ENCODE results near the gene IGLL5. TPM values are rescaled to one million over a fixed set of nuclear protein-coding genes. Genes with fewer than 3 reads are reported as not detected.

The IGLL5 gene
- total RNA-seq, 2 experiments from 2014 or later: not detected

- H3K27me3 Mint-ChIP-seq: peaks cover 2% of the 10 kb centered on the region
- no peak overlapping the region for H3K27ac Mint-ChIP-seq
- CTCF ChIA-PET: interaction anchor here (1.1 to 3.5 kb wide), 8 partner anchors 11 to 191 kb away, joined by 3 to 27 read pairs (median 4); no protein-coding TSS in a partner anchor
- H3K36me3 Mint-ChIP-seq: no peaks in the 10 kb centered on the region
- no peaks in the 10 kb centered on the region for H3K9me3 Mint-ChIP-seq (ENCODE audit: low read depth)
- ATAC-seq (no peak), DNase-seq (peak; percentile 37)
- no peak overlapping the region for H3K4me3 Mint-ChIP-seq
- H3K4me1 Mint-ChIP-seq: peaks cover 4% of the 10 kb centered on the region
Measured at GRCh38 chr22:22943521-22944267, 56.1 kb downstream of the IGLL5 start.

GRCh38 chr22:22944268-22944985, 56.8 kb downstream of the IGLL5 start:
- DNase-seq (peak; percentile 27), ATAC-seq (no peak)
- Mint-ChIP-seq H3K27ac (no peak overlapping the region), H3K27me3 (peaks cover 2% of the 10 kb centered on the region), H3K4me3 (no peak overlapping the region), H3K9me3 (ENCODE audit: low read depth) (no peaks in the 10 kb centered on the region), H3K4me1 (peaks cover 4% of the 10 kb centered on the region), H3K36me3 (no peaks in the 10 kb centered on the region)
- CTCF ChIA-PET: interaction anchor here (0.6 to 3.5 kb wide), 10 partner anchors 11 to 191 kb away, joined by 3 to 27 read pairs (median 4); no protein-coding TSS in a partner anchor

GRCh38 chr22:22945195-22945594, 57.6 kb downstream of the IGLL5 start:
- CTCF ChIA-PET: interaction anchor here (0.6 to 2.0 kb wide), 7 partner anchors 10 to 192 kb away, joined by 3 to 8 read pairs (median 5); no protein-coding TSS in a partner anchor
- Mint-ChIP-seq H3K4me1 (peaks cover 4% of the 10 kb centered on the region), H3K27me3 (peaks cover 2% of the 10 kb centered on the region), H3K9me3 (ENCODE audit: low read depth) (no peaks in the 10 kb centered on the region), H3K27ac (no peak overlapping the region), H3K36me3 (no peaks in the 10 kb centered on the region), H3K4me3 (no peak overlapping the region)
- no peak for DNase-seq
- no peak for ATAC-seq

Small RNA genes within 50 kb of the gene (microRNA-seq; reads per million reads assigned to microRNA genes)
- not detected for gene MIR5571

Other genes with a start within 250 kb of the IGLL5 start
- not detected for gene GGTLC2, start 243.2 kb upstream of the IGLL5 start, total RNA-seq
- under 1 TPM in 1 of 2 experiments, not detected in 1; 0.12 TPM for gene GNAZ, start 182.7 kb downstream of the IGLL5 start, total RNA-seq

Measured in activated CD8-positive, alpha-beta memory T cell treated with anti-CD3 and anti-CD28 coated beads, Interleukin-2, amount 10 ng/mL, durations not matched to agents 7 days and 5 days (primary cell).